NCI-H460 (cell line): ENCODE data around the gene CAPN5. TPM values are rescaled to one million over a fixed set of nuclear protein-coding genes. Genes with fewer than 3 reads are reported as not detected.
A peak's percentile ranks its signal among the peaks of the same experiment; 100 is the strongest.
"Not testable (repeated sequence)": the region's sequence is repeated elsewhere in the genome, so short reads cannot be mapped to it uniquely, and the experiment has no call there.

Experiments used
- DNase-seq: peaks from one replicate; pipeline ENCODE4 v3.0.0-alpha.2; 2016; ENCODE audit warnings: low read depth; ENCODE audit errors: extremely low read depth
- total RNA-seq: library from RNA; depleted of rRNA; stranded (reverse); fragments of >200 nt; shearing (Covaris generic); gene quantifications from 2 replicates; pipeline ENCODE4 v1.2.3, GENCODE V29; 2014

The CAPN5 gene
- total RNA-seq, 1 experiment from 2014 or later, result 0.99 TPM

- no peak for DNase-seq
These were observed 25.9 kb upstream of the CAPN5 start for GRCh38 chr11:77040889-77041288.

GRCh38 chr11:77042111-77042726, 24.6 kb upstream of the CAPN5 start:
- DNase-seq, result no peak

- DNase-seq, result no peak
These were observed 22.4 kb upstream of the CAPN5 start for GRCh38 chr11:77044356-77044755.

- DNase-seq, result no peak
These were observed 21.9 kb upstream of the CAPN5 start for GRCh38 chr11:77044886-77045285.

GRCh38 chr11:77046060-77046501, 20.7 kb upstream of the CAPN5 start:
- no peak for DNase-seq

- DNase-seq, result peak; percentile 81
These were observed 19.5 kb upstream of the CAPN5 start for GRCh38 chr11:77047007-77047927.

- DNase-seq, result not testable (repeated sequence)
These were observed 18.8 kb upstream of the CAPN5 start for GRCh38 chr11:77047928-77048446.

- no peak for DNase-seq
These were observed 17.7 kb upstream of the CAPN5 start for GRCh38 chr11:77049026-77049425.

- no peak for DNase-seq
These were observed 15.3 kb upstream of the CAPN5 start for GRCh38 chr11:77051511-77051910.

GRCh38 chr11:77052518-77052917, 14.3 kb upstream of the CAPN5 start:
- no peak for DNase-seq

GRCh38 chr11:77053217-77054015, 13.4 kb upstream of the CAPN5 start:
- DNase-seq, result no peak

- no peak for DNase-seq
These were observed 12.7 kb upstream of the CAPN5 start for GRCh38 chr11:77054084-77054483.

- DNase-seq, result no peak
These were observed 11.6 kb upstream of the CAPN5 start for GRCh38 chr11:77055101-77055561.

- DNase-seq, result no peak
These were observed 10.9 kb upstream of the CAPN5 start for GRCh38 chr11:77055913-77056312.

GRCh38 chr11:77056814-77057402, 9.9 kb upstream of the CAPN5 start:
- no peak for DNase-seq

GRCh38 chr11:77057938-77058474, 8.8 kb upstream of the CAPN5 start:
- DNase-seq, result no peak

- no peak for DNase-seq
These were observed 7.9 kb upstream of the CAPN5 start for GRCh38 chr11:77058900-77059299.

GRCh38 chr11:77059806-77060205, 7.0 kb upstream of the CAPN5 start:
- no peak for DNase-seq

GRCh38 chr11:77060234-77060633, 6.5 kb upstream of the CAPN5 start:
- no peak for DNase-seq

GRCh38 chr11:77061258-77061657, 5.5 kb upstream of the CAPN5 start:
- not testable (repeated sequence) for DNase-seq
